Adrenal gland (tissue), 12 donors: ENCODE results near the gene HIPK2. TPM values are rescaled to one million over a fixed set of nuclear protein-coding genes. Genes with fewer than 3 reads are reported as not detected.

Source experiments
- DNase-seq, 7 donors: peaks; one replicate each; pipeline ENCODE4 v3.0.0-alpha.2; 2019 to 2020
- H3K27ac ChIP-seq, 5 donors: fragments of 200-600 bp; sonication (generic) in 4 of 5; 1 replicate in 3 of 5; 2 replicates in 2 of 5; pipeline versions ENCODE4 v1.5.1 to v1.8.0; 2016 to 2020; ENCODE audit warnings: mild to moderate bottlenecking in 1 of 5
- H3K27me3 ChIP-seq: fragments of 200-600 bp; 2 replicates; pipeline ENCODE4 v1.8.0; 2021
- H3K36me3 ChIP-seq, 2 donors: fragments of 200-600 bp; replicated peaks in 1 of 2; 1 replicate in 1 of 2; 2 replicates in 1 of 2; pipeline versions ENCODE4 v1.5.1 to v1.8.0; 2018 to 2022
- H3K4me1 ChIP-seq, 2 donors: fragments of 200-600 bp; replicated peaks in 1 of 2; 1 replicate in 1 of 2; 2 replicates in 1 of 2; pipeline versions ENCODE4 v1.5.1 to v1.8.0; 2018 to 2021
- H3K4me3 ChIP-seq, 4 donors: fragments of 200-600 bp; sonication (generic) in 3 of 4; one replicate each; pipeline ENCODE4 v1.5.1; 2016 to 2018
- H3K9me3 ChIP-seq, 3 donors: fragments of 200-600 bp; sonication (generic) in 1 of 3; replicated peaks in 1 of 3; 1 replicate in 2 of 3; 2 replicates in 1 of 3; pipeline versions ENCODE4 v1.5.1 to v1.8.0; 2016 to 2021
- POLR2A ChIP-seq, 2 donors: fragments of 450-650 bp; IDR thresholded peaks; one replicate each; pipeline ENCODE4 v1.6.1; 2017; ENCODE audit warnings: antibody characterized with exemption in 2 of 2, mild to moderate bottlenecking in 2 of 2, moderate library complexity in 1 of 2
- WGBS, 4 donors: extraction: QIAGEN DNeasy Blood & Tissue Kit in 2 of 4; methylation state at CpG; one replicate each; pipeline versions ENCODE4 v1.1.5 to v1.1.7; 2013 to 2017; 5-methylcytosine and 5-hydroxymethylcytosine counted together
- intact Hi-C, 2 donors: fragments of 100-400 bp; cut with DNase I; formaldehyde crosslinking; loops; one replicate each; pipeline versions ENCODE4 v1.14.1 to v1.15.0; 2022 to 2023
- polyA plus RNA-seq, 3 donors: library from polyadenylated mRNA; stranded (reverse); fragments of 200-250 nt in 2 of 3; fragments of 350-450 nt in 1 of 3; fragmentation: Illumina TruSeq in 1 of 3; extraction: RNeasy Lipid Tissue Mini Kit (QIAGEN cat#74804) in 1 of 3; gene quantifications; one replicate each; pipeline ENCODE4 v1.2.3, GENCODE V29; 2013 to 2014
- total RNA-seq, 9 donors: library from RNA; depleted of rRNA in 4 of 9; stranded (reverse); fragments of >200 nt in 4 of 9; fragments of 120-200 nt in 1 of 9; fragmentation: NEBNext Ultra II Directional in 1 of 9; extraction: Animal tissue kit (Norgen Biotek cat#: 25700) in 1 of 9; gene quantifications; one replicate each; pipeline versions ENCODE4 v1.1.0 to v1.2.4, GENCODE V29; 2013 to 2023
- TF ChIP-seq, protein P1 (sequence below), 6 experiments: fragments of 450-650 bp in 4 of 6; fragments of 200-600 bp in 2 of 6; sonication (generic) in 1 of 6; IDR thresholded peaks; 1 replicate in 5 of 6; 2 replicates in 1 of 6; pipeline versions ENCODE4 v1.5.1 to v1.8.0; 2016 to 2021; ENCODE audit warnings: antibody characterized with exemption in 6 of 6, mild to moderate bottlenecking in 2 of 6, moderate library complexity in 1 of 6
- donor health status: healthy with polysubstance abuse.
- donor health status: Bipolar disorder and iron deficiency.
- donor health status: DM: yes; HTN: yes; CAD: no.
- donor health status: DM: no; HTN: no; CAD: no.
- donor health status: DM: no; HTN: no; CAD: no.
- donor health status: DM: yes; HTN: yes; CAD: no.

HIPK2 gene
- total and polyA plus RNA-seq, 12 donors, result 4.7 to 82.4 (median 49.8) TPM

DNA sequence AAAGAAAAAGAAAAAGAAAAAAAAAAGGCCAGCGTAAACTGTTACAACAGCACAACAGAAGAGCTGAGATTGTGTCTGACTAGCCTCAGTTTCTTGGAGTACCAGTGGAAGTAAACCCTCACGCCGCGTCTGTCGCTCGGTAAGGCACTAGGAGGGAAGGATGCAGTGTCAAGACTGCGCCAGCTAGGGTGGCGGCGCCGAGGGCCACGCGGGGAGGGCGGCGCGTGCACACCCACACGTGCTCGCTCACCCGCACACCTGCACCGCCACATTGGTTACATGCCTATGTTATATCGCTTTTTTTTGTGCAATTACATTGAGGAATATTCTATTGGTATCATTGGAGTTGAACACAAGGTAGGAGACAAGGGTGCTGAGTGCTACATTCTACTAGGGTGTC is 206.1 kb downstream of the HIPK2 start:
- Histone ChIP-seq H3K27me3 (no peaks in the 10 kb centered on the region), H3K4me1 (no peaks in the 10 kb centered on the region), H3K9me3 (no peaks in the 10 kb centered on the region), H3K36me3 (peaks cover 0 to 37% of the 10 kb centered on the region in 2 donors), H3K4me3 (no peak overlapping the region), H3K27ac (no peak overlapping the region)
- 96 to 98% (median 97%) methylated on average over 20 of the region's 20 CpGs for WGBS, 4 donors
- no peak for DNase-seq
- TF ChIP-seq, protein P1, sequence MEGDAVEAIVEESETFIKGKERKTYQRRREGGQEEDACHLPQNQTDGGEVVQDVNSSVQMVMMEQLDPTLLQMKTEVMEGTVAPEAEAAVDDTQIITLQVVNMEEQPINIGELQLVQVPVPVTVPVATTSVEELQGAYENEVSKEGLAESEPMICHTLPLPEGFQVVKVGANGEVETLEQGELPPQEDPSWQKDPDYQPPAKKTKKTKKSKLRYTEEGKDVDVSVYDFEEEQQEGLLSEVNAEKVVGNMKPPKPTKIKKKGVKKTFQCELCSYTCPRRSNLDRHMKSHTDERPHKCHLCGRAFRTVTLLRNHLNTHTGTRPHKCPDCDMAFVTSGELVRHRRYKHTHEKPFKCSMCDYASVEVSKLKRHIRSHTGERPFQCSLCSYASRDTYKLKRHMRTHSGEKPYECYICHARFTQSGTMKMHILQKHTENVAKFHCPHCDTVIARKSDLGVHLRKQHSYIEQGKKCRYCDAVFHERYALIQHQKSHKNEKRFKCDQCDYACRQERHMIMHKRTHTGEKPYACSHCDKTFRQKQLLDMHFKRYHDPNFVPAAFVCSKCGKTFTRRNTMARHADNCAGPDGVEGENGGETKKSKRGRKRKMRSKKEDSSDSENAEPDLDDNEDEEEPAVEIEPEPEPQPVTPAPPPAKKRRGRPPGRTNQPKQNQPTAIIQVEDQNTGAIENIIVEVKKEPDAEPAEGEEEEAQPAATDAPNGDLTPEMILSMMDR (IDR thresholded peaks at IDR 0.05), result no peak
- TF ChIP-seq POLR2A (IDR thresholded peaks at IDR 0.05), result no peak
- intact Hi-C loops, result no loop called here

DNA sequence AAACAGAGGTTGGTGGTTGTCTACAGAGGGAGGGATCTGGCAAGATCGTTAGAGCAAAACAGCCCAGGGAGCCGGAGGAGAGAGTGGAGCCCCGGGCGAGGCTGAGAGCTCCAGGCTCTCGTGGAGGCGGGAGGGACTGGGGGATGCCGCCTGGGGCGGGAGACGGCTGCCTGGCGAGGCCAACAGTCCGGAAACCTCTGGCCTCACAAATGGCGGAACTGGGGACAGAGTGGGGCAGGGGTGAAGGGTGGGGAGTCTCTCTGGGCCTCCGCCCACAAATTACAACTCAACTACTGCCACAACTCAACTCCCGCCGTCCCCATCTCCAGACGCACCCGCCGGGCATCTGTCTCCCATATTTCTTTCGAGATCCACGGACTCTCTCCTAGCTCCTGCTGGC is 206.6 kb downstream of the HIPK2 start:
- Histone ChIP-seq H3K27me3 (no peaks in the 10 kb centered on the region), H3K4me3 (no peak overlapping the region), H3K36me3 (peaks cover 0 to 37% of the 10 kb centered on the region in 2 donors), H3K4me1 (no peaks in the 10 kb centered on the region), H3K27ac (no peak overlapping the region), H3K9me3 (no peaks in the 10 kb centered on the region)
- intact Hi-C loops, result no loop called here
- peak in 1 of 7 donors; percentile 35 for DNase-seq
- WGBS, 4 donors, result 90 to 94% (median 92%) methylated on average over 20 of the region's 20 CpGs
- TF ChIP-seq, protein P1 (IDR thresholded peaks at IDR 0.05), result no peak
- TF ChIP-seq POLR2A (IDR thresholded peaks at IDR 0.05), result no peak

DNA sequence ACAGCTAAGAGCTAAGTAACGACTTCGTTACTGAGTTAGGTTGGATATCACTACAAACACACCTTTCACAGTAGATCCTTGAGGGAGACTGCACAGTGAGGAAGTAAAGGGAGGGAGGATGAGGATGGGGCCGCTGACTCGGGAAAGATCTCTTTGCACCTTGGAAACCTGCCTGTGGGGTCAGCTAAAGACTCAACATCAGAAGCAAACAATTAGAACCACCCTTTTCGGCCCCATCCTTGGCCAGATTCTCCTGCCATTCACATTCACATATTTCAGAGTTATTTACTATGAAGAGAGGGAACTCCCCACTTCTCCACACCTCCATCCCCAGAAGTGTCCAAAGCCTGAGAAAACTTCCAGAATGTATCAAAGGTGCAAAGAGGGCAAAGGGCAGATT is 207.2 kb downstream of the HIPK2 start:
- TF ChIP-seq POLR2A (IDR thresholded peaks at IDR 0.05), result no peak
- TF ChIP-seq, protein P1 (IDR thresholded peaks at IDR 0.05), result no peak
- Histone ChIP-seq H3K27me3 (no peaks in the 10 kb centered on the region), H3K9me3 (no peaks in the 10 kb centered on the region), H3K36me3 (peaks cover 0 to 32% of the 10 kb centered on the region in 2 donors), H3K4me1 (no peaks in the 10 kb centered on the region), H3K27ac (no peak overlapping the region), H3K4me3 (no peak overlapping the region)
- DNase-seq, result peak in 1 of 7 donors; percentile 17
- whole genome bisulfite sequencing, 4 donors, result 90 to 95% (median 93%) methylated on average over 5 of the region's 5 CpGs
- intact Hi-C loops, result no loop called here

DNA sequence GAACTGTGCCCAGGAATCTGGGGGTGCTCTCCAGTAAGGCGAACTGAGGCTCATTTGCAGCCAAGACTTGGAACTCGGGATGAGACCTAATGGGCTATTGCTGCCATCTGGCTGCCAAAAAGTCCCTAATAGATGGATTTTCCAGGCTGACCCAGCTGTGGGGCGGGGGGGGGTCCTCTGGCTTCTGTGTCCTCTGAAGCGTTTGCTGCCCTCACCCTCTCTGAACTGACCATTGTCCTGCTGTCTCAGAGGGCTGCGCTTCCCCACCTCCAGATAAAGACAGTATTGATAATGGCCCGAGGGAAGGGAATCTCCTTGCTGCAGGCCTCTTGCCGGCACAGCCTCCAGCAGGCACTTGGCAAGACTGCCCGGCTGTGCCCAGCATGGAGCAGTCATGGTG is 207.7 kb downstream of the HIPK2 start:
- intact Hi-C loops, result no loop called here
- Histone ChIP-seq H3K4me3 (no peak overlapping the region), H3K4me1 (no peaks in the 10 kb centered on the region), H3K27me3 (no peaks in the 10 kb centered on the region), H3K27ac (no peak overlapping the region), H3K9me3 (no peaks in the 10 kb centered on the region), H3K36me3 (peaks cover 0 to 31% of the 10 kb centered on the region in 2 donors)
- TF ChIP-seq, protein P1 (IDR thresholded peaks at IDR 0.05), result no peak
- no peak for TF ChIP-seq POLR2A (IDR thresholded peaks at IDR 0.05)
- 78 to 86% (median 82%) methylated on average over 8 of the region's 8 CpGs for WGBS, 4 donors
- DNase-seq, result peak in 1 of 7 donors; percentile 36
